H9 (cell line): ENCODE data around the gene MISP3. TPM values are rescaled to one million over a fixed set of nuclear protein-coding genes. Genes with fewer than 3 reads are reported as not detected.

ENCODE experiments used
- DNase-seq: peaks from one replicate; pipeline ENCODE4 v3.0.0-alpha.2; 2017
- H2AFZ ChIP-seq: one replicate; pipeline ENCODE4 v1.6.1; 2013; ENCODE audit warnings: mild to moderate bottlenecking, low read length, control low read depth, moderate library complexity
- H2AK5ac ChIP-seq: 2 replicates; pipeline ENCODE4 v1.6.1; 2013; ENCODE audit warnings: low read length, control low read depth, mixed read lengths; ENCODE audit not compliant: insufficient read length
- H2BK120ac ChIP-seq: one replicate; pipeline ENCODE4 v1.6.1; 2013; ENCODE audit warnings: low read depth, mild to moderate bottlenecking, low read length, control low read depth, inconsistent platforms; ENCODE audit not compliant: poor library complexity, severe bottlenecking
- H2BK12ac ChIP-seq: 2 replicates; pipeline ENCODE4 v1.6.1; 2013; ENCODE audit warnings: low read length, control low read depth, mixed read lengths, low read depth; ENCODE audit not compliant: insufficient read length
- H2BK15ac ChIP-seq: 2 replicates; pipeline ENCODE4 v1.6.1; 2013; ENCODE audit warnings: low read depth, low read length, control low read depth
- H2BK20ac ChIP-seq: one replicate; pipeline ENCODE4 v1.6.1; 2013; ENCODE audit warnings: low read depth, mild to moderate bottlenecking, low read length, control low read depth, inconsistent platforms; ENCODE audit not compliant: poor library complexity, severe bottlenecking
- H2BK5ac ChIP-seq: 2 replicates; pipeline ENCODE4 v1.6.1; 2013; ENCODE audit warnings: low read length, control low read depth, mixed read lengths; ENCODE audit not compliant: insufficient read length
- H3K14ac ChIP-seq: 2 replicates; pipeline ENCODE4 v1.6.1; 2013; ENCODE audit warnings: low read length, control low read depth; ENCODE audit not compliant: insufficient read depth
- H3K18ac ChIP-seq: 2 replicates; pipeline ENCODE4 v1.6.1; 2013; ENCODE audit warnings: low read depth, mild to moderate bottlenecking, mixed read lengths, low read length, control low read depth; ENCODE audit not compliant: insufficient read length
- H3K23ac ChIP-seq: 2 replicates; pipeline ENCODE4 v1.6.1; 2013; ENCODE audit warnings: low read length, control low read depth, mixed read lengths, low read depth; ENCODE audit not compliant: insufficient read length
- H3K23me2 ChIP-seq: 2 replicates; pipeline ENCODE4 v1.6.1; 2013; ENCODE audit warnings: low read depth, mild to moderate bottlenecking, mixed read lengths, low read length, control low read depth; ENCODE audit not compliant: insufficient read length, poor library complexity, severe bottlenecking
- H3K27ac ChIP-seq: 2 replicates; pipeline ENCODE4 v1.5.1; 2013; ENCODE audit warnings: low read length, control low read depth, mixed read lengths, low read depth; ENCODE audit not compliant: insufficient read length
- H3K27me3 ChIP-seq: 2 replicates; pipeline ENCODE4 v1.6.1; 2013; ENCODE audit warnings: low read length, control low read depth, inconsistent platforms; ENCODE audit not compliant: insufficient read depth
- H3K4ac ChIP-seq: 2 replicates; pipeline ENCODE4 v1.6.1; 2013; ENCODE audit warnings: low read depth, mild to moderate bottlenecking, control low read depth, inconsistent platforms, low read length, moderate library complexity
- H3K4me1 ChIP-seq: 2 replicates; pipeline ENCODE4 v1.6.1; 2013; ENCODE audit warnings: low read length, control low read depth, inconsistent platforms; ENCODE audit not compliant: insufficient read depth
- H3K4me2 ChIP-seq: 2 replicates; pipeline ENCODE4 v1.6.1; 2013; ENCODE audit warnings: low read length, control low read depth, mixed read lengths; ENCODE audit not compliant: insufficient read length, insufficient read depth
- H3K56ac ChIP-seq: 2 replicates; pipeline ENCODE4 v1.6.1; 2013; ENCODE audit warnings: low read depth, mild to moderate bottlenecking, mixed read lengths, low read length, control low read depth; ENCODE audit not compliant: insufficient read length
- H3K79me1 ChIP-seq: 2 replicates; pipeline ENCODE4 v1.6.1; 2013; ENCODE audit warnings: low read depth, mild to moderate bottlenecking, moderate library complexity, low read length, control low read depth, inconsistent platforms; ENCODE audit not compliant: insufficient read depth, poor library complexity, severe bottlenecking
- H3K79me2 ChIP-seq: 2 replicates; pipeline ENCODE4 v1.6.1; 2013; ENCODE audit warnings: low read length, control low read depth, inconsistent platforms; ENCODE audit not compliant: insufficient read depth
- H3K9ac ChIP-seq: 2 replicates; pipeline ENCODE4 v1.6.1; 2013; ENCODE audit warnings: low read length, control low read depth, mixed read lengths; ENCODE audit not compliant: insufficient read length; ENCODE audit errors: extremely low read depth
- H3K9me3 ChIP-seq: one replicate; pipeline ENCODE4 v1.6.1; 2013; ENCODE audit warnings: low read depth, low read length, inconsistent platforms; ENCODE audit not compliant: control insufficient read depth
- H3T11ph ChIP-seq: one replicate; pipeline ENCODE4 v1.6.1; 2013; ENCODE audit warnings: mild to moderate bottlenecking, low read length, control low read depth, inconsistent platforms
- H4K20me1 ChIP-seq: one replicate; pipeline ENCODE4 v1.6.1; 2013; ENCODE audit not compliant: control insufficient read depth, insufficient read length, insufficient read depth
- H4K5ac ChIP-seq: 2 replicates; pipeline ENCODE4 v1.6.1; 2013; ENCODE audit warnings: low read depth, mild to moderate bottlenecking, mixed read lengths, low read length, control low read depth; ENCODE audit not compliant: insufficient read length
- H4K8ac ChIP-seq: replicated peaks from 2 replicates; pipeline ENCODE4 v1.6.1; 2013; ENCODE audit warnings: low read length, control low read depth, mixed read lengths, low read depth; ENCODE audit not compliant: insufficient read length
- H4K91ac ChIP-seq: 2 replicates; pipeline ENCODE4 v1.6.1; 2013; ENCODE audit warnings: low read depth, mild to moderate bottlenecking, moderate library complexity, mixed read lengths, low read length, control low read depth; ENCODE audit not compliant: insufficient read length
- H3K27ac Mint-ChIP-seq, 3 experiments: 2 replicates in 2 of 3; 3 replicates in 1 of 3; pipeline ENCODE4 v1.8.0; 2020 to 2021; ENCODE audit warnings: mixed read lengths in 3 of 3, mild to moderate bottlenecking in 1 of 3, moderate library complexity in 1 of 3
- H3K27me3 Mint-ChIP-seq: 2 replicates; pipeline ENCODE4 v1.8.0; 2021; ENCODE audit warnings: low read depth, mild to moderate bottlenecking, moderate library complexity, mixed read lengths
- H3K36me3 Mint-ChIP-seq, 3 experiments: 2 replicates in 2 of 3; 3 replicates in 1 of 3; pipeline ENCODE4 v1.8.0; 2020 to 2021; ENCODE audit warnings: low read depth in 3 of 3, mixed read lengths in 3 of 3; ENCODE audit not compliant: insufficient read depth in 1 of 3
- H3K4me1 Mint-ChIP-seq, 2 experiments: 2 replicates each; pipeline ENCODE4 v1.8.0; 2020; ENCODE audit warnings: mixed read lengths in 2 of 2
- H3K4me3 Mint-ChIP-seq, 2 experiments: 2 replicates in 1 of 2; 3 replicates in 1 of 2; pipeline ENCODE4 v1.8.0; 2020 to 2021; ENCODE audit warnings: mild to moderate bottlenecking in 2 of 2, mixed read lengths in 2 of 2, moderate library complexity in 1 of 2
- H3K9me3 Mint-ChIP-seq, 2 experiments: 2 replicates in 1 of 2; 3 replicates in 1 of 2; pipeline ENCODE4 v1.8.0; 2020; ENCODE audit warnings: mild to moderate bottlenecking in 2 of 2, mixed read lengths in 2 of 2, moderate library complexity in 1 of 2
- WGBS: extraction: QIAGEN DNeasy Blood & Tissue Kit; methylation state at CpG from one replicate; pipeline ENCODE4 v1.1.7; 2013; ENCODE audit warnings: missing lambda C conversion rate, low lambda C conversion rate, mixed read lengths; ENCODE audit not compliant: insufficient read length; ENCODE audit errors: extremely low coverage; 5-methylcytosine and 5-hydroxymethylcytosine counted together
- total RNA-seq: library from RNA; stranded (reverse); gene quantifications from 2 replicates; pipeline ENCODE4 v1.2.1, GENCODE V29; 2021
- TF ChIP-seq, protein P1 (sequence below): fragments of 200-600 bp; sonication (generic); conservative IDR thresholded peaks from 3 replicates; pipeline ENCODE4 v1.8.0; 2021; ENCODE audit warnings: antibody characterized with exemption, mild to moderate bottlenecking

Gene MISP3
- total RNA-seq, 1 experiment from 2014 or later, result 0.26 TPM

DNA sequence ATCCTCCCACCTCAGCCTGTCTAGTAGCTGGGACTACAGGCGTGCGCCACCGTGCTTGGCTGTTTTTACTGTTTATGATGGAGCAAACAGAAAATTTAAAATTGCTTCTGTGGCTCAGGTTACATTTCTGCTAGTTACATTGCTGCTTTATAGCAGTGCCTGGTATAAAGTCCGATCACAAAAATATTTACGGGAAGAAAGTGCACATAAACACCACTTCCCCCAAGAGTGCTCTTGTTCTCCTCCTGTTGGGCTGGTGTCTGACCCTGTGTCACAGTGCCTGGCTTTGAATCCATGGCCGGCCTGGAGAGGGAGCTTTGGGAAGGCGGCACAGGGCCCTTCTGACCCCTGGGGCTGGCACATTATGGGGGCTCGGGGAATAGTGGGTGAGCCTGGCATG is 33.1 kb downstream of the MISP3 start:
- H3K4me1 Mint-ChIP-seq, result no peaks in the 10 kb centered on the region

More for the DNA sequence above, 33.1 kb downstream of the MISP3 start:
- Histone ChIP-seq H3K9ac (no peak overlapping the region), H3K4me1 (no peaks in the 10 kb centered on the region), H3K27ac (no peak overlapping the region), H3K18ac (no peak overlapping the region), H3K56ac (no peak overlapping the region), H4K91ac (no peak overlapping the region), H2BK120ac (no peak overlapping the region), H3K4ac (no peak overlapping the region), H2BK20ac (no peak overlapping the region), H3K23me2 (no peaks in the 10 kb centered on the region), H3K4me2 (no peak overlapping the region), H3K14ac (no peak overlapping the region), H2AK5ac (no peak overlapping the region), H2AFZ (no peak overlapping the region), H3T11ph (no peak overlapping the region), H4K20me1 (no peaks in the 10 kb centered on the region), H2BK5ac (no peak overlapping the region), H3K79me2 (no peaks in the 10 kb centered on the region), H4K8ac (no peak overlapping the region), H3K79me1 (no peaks in the 10 kb centered on the region), H3K23ac (no peak overlapping the region), H2BK12ac (no peak overlapping the region), H4K5ac (no peak overlapping the region), H3K9me3 (no peaks in the 10 kb centered on the region), H2BK15ac (no peak overlapping the region), H3K27me3 (no peaks in the 10 kb centered on the region)
- no CpG with 5 or more reads among the region's 8 CpGs for WGBS
- H3K36me3 Mint-ChIP-seq, result peaks cover 2 to 19% (median 6%) of the 10 kb centered on the region in 3 experiments; a peak in 4 of 7 replicates
- TF ChIP-seq, protein P1, sequence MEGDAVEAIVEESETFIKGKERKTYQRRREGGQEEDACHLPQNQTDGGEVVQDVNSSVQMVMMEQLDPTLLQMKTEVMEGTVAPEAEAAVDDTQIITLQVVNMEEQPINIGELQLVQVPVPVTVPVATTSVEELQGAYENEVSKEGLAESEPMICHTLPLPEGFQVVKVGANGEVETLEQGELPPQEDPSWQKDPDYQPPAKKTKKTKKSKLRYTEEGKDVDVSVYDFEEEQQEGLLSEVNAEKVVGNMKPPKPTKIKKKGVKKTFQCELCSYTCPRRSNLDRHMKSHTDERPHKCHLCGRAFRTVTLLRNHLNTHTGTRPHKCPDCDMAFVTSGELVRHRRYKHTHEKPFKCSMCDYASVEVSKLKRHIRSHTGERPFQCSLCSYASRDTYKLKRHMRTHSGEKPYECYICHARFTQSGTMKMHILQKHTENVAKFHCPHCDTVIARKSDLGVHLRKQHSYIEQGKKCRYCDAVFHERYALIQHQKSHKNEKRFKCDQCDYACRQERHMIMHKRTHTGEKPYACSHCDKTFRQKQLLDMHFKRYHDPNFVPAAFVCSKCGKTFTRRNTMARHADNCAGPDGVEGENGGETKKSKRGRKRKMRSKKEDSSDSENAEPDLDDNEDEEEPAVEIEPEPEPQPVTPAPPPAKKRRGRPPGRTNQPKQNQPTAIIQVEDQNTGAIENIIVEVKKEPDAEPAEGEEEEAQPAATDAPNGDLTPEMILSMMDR, result no peak
- no peak for DNase-seq
- H3K4me3 Mint-ChIP-seq, result no peak overlapping the region; a peak in 1 of 5 replicates
- no peaks in the 10 kb centered on the region for H3K27me3 Mint-ChIP-seq
- no peak overlapping the region for H3K27ac Mint-ChIP-seq
- no peaks in the 10 kb centered on the region for H3K9me3 Mint-ChIP-seq
